Central memory CD8-positive, alpha-beta T cell (primary cell): ENCODE data around the gene TRMT13.
A peak's percentile ranks its signal among the peaks of the same experiment; 100 is the strongest.

Source experiments
- ATAC-seq: fragments of 150-1000 bp; cut with Tn5 transposase; replicated peaks from 2 replicates; pipeline ENCODE4 v1.10.0; 2022; ENCODE audit warnings: mild to moderate bottlenecking, moderate FRiP score, moderate number of reproducible peaks; ENCODE audit not compliant: poor library complexity, severe bottlenecking; ENCODE audit errors: extremely low read depth
- DNase-seq, 2 donors: peaks; one replicate each; pipeline ENCODE4 v3.0.0; 2021; ENCODE audit warnings: low spot score in 2 of 2
- H3K27ac Mint-ChIP-seq: one replicate; pipeline ENCODE4 v1.8.0; 2022; ENCODE audit warnings: low read depth, mild to moderate bottlenecking, moderate library complexity, mixed read lengths
- H3K27me3 Mint-ChIP-seq: one replicate; pipeline ENCODE4 v1.8.0; 2022; ENCODE audit warnings: mixed read lengths
- H3K36me3 Mint-ChIP-seq: one replicate; pipeline ENCODE4 v1.8.0; 2022; ENCODE audit warnings: mild to moderate bottlenecking, moderate library complexity, mixed read lengths; ENCODE audit not compliant: insufficient read depth
- H3K4me1 Mint-ChIP-seq: one replicate; pipeline ENCODE4 v1.8.0; 2022; ENCODE audit warnings: mixed read lengths
- H3K4me3 Mint-ChIP-seq: one replicate; pipeline ENCODE4 v1.8.0; 2022; ENCODE audit warnings: mild to moderate bottlenecking, moderate library complexity, mixed read lengths
- H3K9me3 Mint-ChIP-seq: one replicate; pipeline ENCODE4 v1.8.0; 2022; ENCODE audit warnings: mixed read lengths

TRMT13 gene

GRCh38 chr1:100132566-100133477, at the start of gene TRMT13, which contains the start of gene SASS6:
Gene TRMT13, plus strand, starts transcription at chr1:100133163. Its CDS starts 6 bp downstream, at chr1:100133169.
Gene SASS6, minus strand, starts transcription at chr1:100132930. Its CDS starts 116 bp downstream, at chr1:100132814.
- peak; percentile 87 to 89 for DNase-seq

GRCh38 chr1:100087396-100087795, 45.6 kb upstream of the TRMT13 start:
- ATAC-seq (no peak), DNase-seq (no peak)
- H3K36me3 Mint-ChIP-seq: peaks cover 18% of the 10 kb centered on the region
- no peak overlapping the region for H3K27ac Mint-ChIP-seq
- no peak overlapping the region for H3K4me3 Mint-ChIP-seq
- no peaks in the 10 kb centered on the region for H3K27me3 Mint-ChIP-seq
- H3K4me1 Mint-ChIP-seq: no peaks in the 10 kb centered on the region
- H3K9me3 Mint-ChIP-seq: no peaks in the 10 kb centered on the region

More at GRCh38 chr1:100132566-100133477, at the start of gene TRMT13, which contains the start of gene SASS6:
- no peaks in the 10 kb centered on the region for H3K9me3 Mint-ChIP-seq
- no peaks in the 10 kb centered on the region for H3K27me3 Mint-ChIP-seq
- H3K4me3 Mint-ChIP-seq: peak within 1 kb of the TSS; percentile 98
- ATAC-seq: peak; percentile 97
- H3K4me1 Mint-ChIP-seq: peaks cover 25% of the 10 kb centered on the region
- H3K27ac Mint-ChIP-seq: peak within 1 kb of the TSS; percentile 98
- H3K36me3 Mint-ChIP-seq: peaks cover 14% of the 10 kb centered on the region

- no peak for ATAC-seq
- Mint-ChIP-seq H3K9me3 (no peaks in the 10 kb centered on the region), H3K27me3 (no peaks in the 10 kb centered on the region), H3K27ac (peak overlapping the region; percentile 56), H3K36me3 (peaks cover 12% of the 10 kb centered on the region), H3K4me3 (no peak overlapping the region), H3K4me1 (no peaks in the 10 kb centered on the region)
- DNase-seq: no peak
Measured at GRCh38 chr1:100089082-100089481, 43.9 kb upstream of the TRMT13 start.

GRCh38 chr1:100090471-100090870, 42.5 kb upstream of the TRMT13 start:
- ATAC-seq (no peak), DNase-seq (no peak)
- Mint-ChIP-seq H3K27me3 (no peaks in the 10 kb centered on the region), H3K4me1 (no peaks in the 10 kb centered on the region), H3K36me3 (peaks cover 10% of the 10 kb centered on the region), H3K4me3 (no peak overlapping the region), H3K9me3 (no peaks in the 10 kb centered on the region), H3K27ac (peak overlapping the region; percentile 56)

GRCh38 chr1:100100202-100100601, 32.8 kb upstream of the TRMT13 start:
- Mint-ChIP-seq H3K9me3 (no peaks in the 10 kb centered on the region), H3K4me3 (no peak overlapping the region), H3K27ac (peak overlapping the region; percentile 71), H3K36me3 (peaks cover 21% of the 10 kb centered on the region), H3K27me3 (no peaks in the 10 kb centered on the region), H3K4me1 (no peaks in the 10 kb centered on the region)
- DNase-seq: no peak
- ATAC-seq: no peak

GRCh38 chr1:100101564-100101963, 31.4 kb upstream of the TRMT13 start:
- H3K27ac Mint-ChIP-seq: no peak overlapping the region
- no peaks in the 10 kb centered on the region for H3K27me3 Mint-ChIP-seq
- no peaks in the 10 kb centered on the region for H3K4me1 Mint-ChIP-seq
- H3K4me3 Mint-ChIP-seq: no peak overlapping the region
- no peaks in the 10 kb centered on the region for H3K9me3 Mint-ChIP-seq
- H3K36me3 Mint-ChIP-seq: peaks cover 30% of the 10 kb centered on the region
- no peak for DNase-seq
- no peak for ATAC-seq

GRCh38 chr1:100107696-100108095, 25.3 kb upstream of the TRMT13 start:
- Mint-ChIP-seq H3K27me3 (no peaks in the 10 kb centered on the region), H3K9me3 (no peaks in the 10 kb centered on the region), H3K4me1 (no peaks in the 10 kb centered on the region), H3K27ac (no peak overlapping the region), H3K4me3 (no peak overlapping the region), H3K36me3 (peaks cover 35% of the 10 kb centered on the region)
- DNase-seq (no peak), ATAC-seq (no peak)

GRCh38 chr1:100109554-100110066, 23.4 kb upstream of the TRMT13 start:
- H3K4me1 Mint-ChIP-seq: no peaks in the 10 kb centered on the region
- DNase-seq (no peak), ATAC-seq (no peak)
- no peaks in the 10 kb centered on the region for H3K27me3 Mint-ChIP-seq
- H3K9me3 Mint-ChIP-seq: no peaks in the 10 kb centered on the region
- no peak overlapping the region for H3K4me3 Mint-ChIP-seq
- peaks cover 24% of the 10 kb centered on the region for H3K36me3 Mint-ChIP-seq
- H3K27ac Mint-ChIP-seq: no peak overlapping the region

- Mint-ChIP-seq H3K4me3 (no peak overlapping the region), H3K36me3 (peaks cover 10% of the 10 kb centered on the region), H3K27me3 (no peaks in the 10 kb centered on the region), H3K27ac (no peak overlapping the region), H3K4me1 (no peaks in the 10 kb centered on the region), H3K9me3 (no peaks in the 10 kb centered on the region)
- ATAC-seq (no peak), DNase-seq (no peak)
Measured at GRCh38 chr1:100115524-100115923, 17.4 kb upstream of the TRMT13 start.

- Mint-ChIP-seq H3K36me3 (peaks cover 6% of the 10 kb centered on the region), H3K27ac (no peak overlapping the region), H3K4me1 (no peaks in the 10 kb centered on the region), H3K9me3 (no peaks in the 10 kb centered on the region), H3K27me3 (no peaks in the 10 kb centered on the region), H3K4me3 (no peak overlapping the region)
- DNase-seq (no peak), ATAC-seq (no peak)
Measured at GRCh38 chr1:100122177-100122576, 10.8 kb upstream of the TRMT13 start.

- H3K9me3 Mint-ChIP-seq: no peaks in the 10 kb centered on the region
- H3K27ac Mint-ChIP-seq: no peak overlapping the region
- no peak for ATAC-seq
- no peak overlapping the region for H3K4me3 Mint-ChIP-seq
- no peaks in the 10 kb centered on the region for H3K36me3 Mint-ChIP-seq
- no peak for DNase-seq
- no peaks in the 10 kb centered on the region for H3K27me3 Mint-ChIP-seq
- peaks cover 7% of the 10 kb centered on the region for H3K4me1 Mint-ChIP-seq
Measured at GRCh38 chr1:100127226-100127625, 5.7 kb upstream of the TRMT13 start.

- no peak for ATAC-seq
- Mint-ChIP-seq H3K27me3 (no peaks in the 10 kb centered on the region), H3K36me3 (peaks cover 8% of the 10 kb centered on the region), H3K27ac (no peak overlapping the region), H3K4me3 (no peak overlapping the region), H3K9me3 (no peaks in the 10 kb centered on the region), H3K4me1 (peaks cover 25% of the 10 kb centered on the region)
- no peak for DNase-seq
Measured at GRCh38 chr1:100130552-100131077, 2.3 kb upstream of the TRMT13 start.

- H3K27ac Mint-ChIP-seq: no peak overlapping the region
- DNase-seq: no peak
- no peaks in the 10 kb centered on the region for H3K27me3 Mint-ChIP-seq
- peaks cover 8% of the 10 kb centered on the region for H3K36me3 Mint-ChIP-seq
- peak overlapping the region; percentile 98 for H3K4me3 Mint-ChIP-seq
- ATAC-seq: no peak
- H3K4me1 Mint-ChIP-seq: peaks cover 25% of the 10 kb centered on the region
- H3K9me3 Mint-ChIP-seq: no peaks in the 10 kb centered on the region
Measured at GRCh38 chr1:100131623-100132022, 1.3 kb upstream of the TRMT13 start.
